Activated gamma-delta T cell treated with Interleukin-2 at 50 U/mL for 16 hours (primary cell): ENCODE results near the gene VPS16.

ENCODE experiments used
- DNase-seq: peaks from one replicate; pipeline ENCODE4 v3.0.0-alpha.2; 2020

Gene VPS16

DNA sequence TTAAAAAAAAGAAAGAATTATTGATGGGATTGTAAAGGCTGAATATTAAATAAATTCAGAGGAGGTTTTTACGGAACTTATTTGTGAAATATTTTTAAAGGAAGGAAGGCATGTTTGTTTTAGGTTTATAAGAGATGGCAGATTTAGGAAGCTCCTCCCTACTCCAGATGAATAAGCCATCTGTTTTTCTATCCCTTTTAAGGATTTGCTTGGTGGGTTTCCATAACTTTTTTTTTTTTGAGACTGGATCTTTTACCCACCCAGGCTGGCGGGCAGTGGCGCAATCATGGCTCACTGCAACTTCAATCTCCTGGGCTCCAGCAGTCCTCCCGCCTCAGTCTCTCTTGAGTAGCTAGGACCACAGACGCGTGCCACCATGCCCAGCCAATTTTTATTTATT lies 63.1 kb downstream of the VPS16 start:
- DNase-seq = no peak

DNA sequence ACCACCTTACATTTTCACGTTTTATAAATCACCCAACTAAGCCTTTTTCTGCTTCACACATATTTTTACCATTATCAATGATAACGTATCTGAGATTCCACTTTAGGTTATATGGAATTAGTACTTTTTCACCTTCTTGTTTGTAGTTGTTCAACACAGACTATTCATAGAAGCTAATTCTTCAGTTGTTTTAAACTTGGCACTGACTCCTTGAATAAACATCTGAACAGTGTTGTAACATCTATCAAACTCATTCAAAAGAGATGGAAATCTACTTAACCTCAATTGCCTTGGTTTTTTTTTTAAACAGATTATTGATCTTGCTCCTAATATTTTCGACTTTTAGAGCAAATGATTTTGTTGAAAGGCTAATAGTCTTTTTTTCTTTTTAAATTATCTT lies 67.0 kb downstream of the VPS16 start:
- no peak for DNase-seq

DNA sequence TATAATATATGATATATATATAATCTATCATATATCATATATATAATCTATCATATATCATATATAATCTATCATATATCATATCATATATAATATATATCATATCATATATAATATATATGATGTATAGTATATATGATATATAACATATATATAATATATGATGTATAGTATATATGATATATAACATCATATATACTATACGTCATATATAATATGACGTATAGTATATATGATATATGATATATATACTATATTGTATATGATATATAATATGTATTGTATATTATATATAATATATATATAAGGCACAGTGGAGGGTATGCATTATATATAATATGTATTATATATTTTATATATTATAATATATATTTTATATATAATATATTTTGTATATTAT lies 69.4 kb downstream of the VPS16 start:
- no peak for DNase-seq

DNA sequence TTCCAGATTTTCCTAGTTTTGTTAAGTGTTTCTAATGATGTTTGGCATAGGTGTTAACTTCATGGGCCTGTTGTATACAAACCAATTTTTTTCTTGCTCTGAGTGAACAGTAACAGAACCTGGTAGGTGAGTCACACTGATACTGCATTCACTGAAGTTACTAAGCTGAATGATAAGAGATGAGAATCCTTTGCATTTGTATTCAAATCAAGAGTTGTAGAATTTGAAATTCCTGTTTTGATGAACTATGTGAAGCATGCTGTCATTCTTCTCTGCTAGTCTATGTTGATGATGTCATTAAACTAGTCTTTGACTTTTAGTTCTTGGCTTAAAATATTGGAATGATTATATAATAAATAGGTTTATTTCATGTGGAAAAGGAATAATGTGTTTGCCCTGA lies 70.7 kb downstream of the VPS16 start:
- no peak for DNase-seq

DNA sequence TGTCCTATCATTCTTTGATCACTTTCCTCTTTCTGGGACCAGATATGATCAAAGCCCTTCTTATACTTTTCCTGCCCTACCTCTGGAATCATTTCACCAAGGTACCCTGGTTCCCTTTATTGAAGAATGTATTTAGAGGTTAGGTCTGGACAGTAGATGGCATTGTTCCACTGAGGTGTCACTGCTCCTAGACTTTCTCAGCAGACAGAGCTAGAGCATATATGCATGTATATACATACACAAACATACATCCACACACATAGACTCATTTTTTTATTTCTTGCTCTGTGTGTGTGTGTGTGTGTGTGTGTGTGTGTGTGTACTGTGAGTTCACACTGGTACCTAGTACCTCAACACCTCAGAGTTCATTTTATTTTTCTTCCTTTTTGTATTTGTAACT lies 73.6 kb downstream of the VPS16 start:
- no peak for DNase-seq
